Fibroblast of skin of scalp (primary cell): Measurements from ENCODE around the gene PPP1R9B.

Experiments
- DNase-seq: peaks from one replicate; pipeline ENCODE4 v3.0.0-alpha.2; 2013

PPP1R9B gene

DNA sequence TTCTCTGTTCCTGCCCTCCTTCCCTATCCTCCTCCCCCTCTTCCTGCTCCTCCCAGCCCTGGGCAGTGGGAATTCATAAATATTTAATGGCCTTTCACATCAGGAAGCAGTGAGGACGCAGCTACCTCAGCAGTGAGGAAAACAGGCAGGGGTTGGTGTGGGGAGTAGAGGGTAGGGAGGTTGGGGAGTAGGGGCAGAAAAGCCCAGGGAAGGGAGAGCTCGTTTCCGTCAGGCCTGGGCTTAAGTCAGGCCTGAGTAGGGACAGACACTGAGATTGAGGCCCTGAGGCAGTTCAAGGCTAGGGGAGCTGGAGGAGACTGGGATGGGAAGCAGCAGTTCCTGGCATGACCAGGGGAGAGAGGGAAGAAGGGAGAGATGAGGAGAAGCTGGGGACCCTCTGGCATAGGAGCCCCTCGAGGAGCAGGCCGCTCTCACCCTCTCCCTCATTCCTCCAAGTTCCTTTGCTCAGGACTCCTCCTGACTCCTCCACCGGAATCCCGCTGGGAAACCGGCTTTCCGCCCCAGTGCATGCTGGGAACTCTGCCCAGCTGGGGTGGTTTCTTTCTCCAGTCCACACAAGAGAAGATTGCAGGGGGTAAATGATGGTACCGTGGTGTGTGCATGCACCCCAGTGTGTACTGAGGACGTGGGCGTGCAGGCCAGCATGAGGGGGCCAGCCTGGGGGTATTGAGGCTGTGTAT is 26.7 kb downstream of the PPP1R9B start:
- peak; percentile 45 for DNase-seq

- no peak for DNase-seq
Observed at GRCh38 chr17:50122945-50123344, 27.5 kb downstream of the PPP1R9B start.

- DNase-seq: no peak
Observed at GRCh38 chr17:50120475-50121253, 29.8 kb downstream of the PPP1R9B start.

DNA sequence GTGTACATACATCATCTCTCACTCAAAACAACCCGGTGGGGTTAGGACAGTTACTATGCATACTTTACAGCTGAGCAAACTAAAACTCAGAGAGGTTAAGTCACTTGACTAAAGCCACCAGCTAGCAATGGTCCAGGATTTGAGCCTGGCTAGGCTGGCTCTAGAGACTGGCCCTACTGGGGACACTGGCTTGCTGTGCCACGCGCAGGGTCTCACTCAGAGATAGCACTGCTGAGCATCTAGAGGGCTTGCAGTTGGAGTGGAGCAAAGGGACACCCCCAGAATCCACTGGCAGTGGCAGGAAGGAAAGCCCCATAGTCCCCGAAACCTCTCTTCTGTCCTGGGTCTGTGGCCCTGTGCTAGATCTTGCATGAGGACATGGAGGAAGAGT is 31.7 kb downstream of the PPP1R9B start:
- no peak for DNase-seq

DNA sequence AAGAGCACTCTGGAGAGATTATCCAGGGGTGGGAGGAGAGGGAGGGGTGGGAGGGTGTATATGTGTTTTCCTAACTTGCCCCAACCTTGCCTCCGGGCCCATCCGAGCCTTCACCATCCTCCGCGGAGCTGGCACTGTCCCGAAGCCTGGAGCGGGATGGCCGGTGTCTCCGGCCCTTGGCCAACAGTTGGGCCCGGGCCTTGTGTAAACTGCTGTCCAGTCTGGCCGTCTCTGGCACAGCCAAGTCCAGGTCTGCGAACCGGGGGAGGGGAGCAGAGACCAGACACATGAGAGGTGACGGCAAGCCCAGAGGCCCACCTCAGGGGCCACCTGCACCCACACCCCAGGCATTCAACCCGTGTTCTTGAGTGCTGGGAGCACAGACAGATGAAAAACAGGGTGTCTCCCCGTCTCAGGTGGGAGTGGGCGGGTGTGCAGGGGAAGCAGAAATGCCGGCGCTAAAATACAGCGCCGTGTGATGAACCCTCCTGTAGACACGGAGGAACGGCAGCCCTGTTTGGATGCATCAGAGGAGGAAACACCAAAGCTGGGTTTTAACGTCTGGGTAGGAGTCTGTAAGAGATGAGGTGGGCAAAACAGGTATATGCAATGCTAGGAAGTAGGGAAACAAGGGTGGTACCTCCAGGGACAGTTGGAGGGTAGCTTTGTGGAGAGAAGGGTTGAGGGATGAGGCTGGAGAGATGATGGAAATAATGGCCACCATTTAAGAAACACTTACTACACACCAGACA is 32.2 kb downstream of the PPP1R9B start:
- no peak for DNase-seq

- no peak for DNase-seq
Observed at GRCh38 chr17:50117202-50118051, 33.0 kb downstream of the PPP1R9B start.

DNA sequence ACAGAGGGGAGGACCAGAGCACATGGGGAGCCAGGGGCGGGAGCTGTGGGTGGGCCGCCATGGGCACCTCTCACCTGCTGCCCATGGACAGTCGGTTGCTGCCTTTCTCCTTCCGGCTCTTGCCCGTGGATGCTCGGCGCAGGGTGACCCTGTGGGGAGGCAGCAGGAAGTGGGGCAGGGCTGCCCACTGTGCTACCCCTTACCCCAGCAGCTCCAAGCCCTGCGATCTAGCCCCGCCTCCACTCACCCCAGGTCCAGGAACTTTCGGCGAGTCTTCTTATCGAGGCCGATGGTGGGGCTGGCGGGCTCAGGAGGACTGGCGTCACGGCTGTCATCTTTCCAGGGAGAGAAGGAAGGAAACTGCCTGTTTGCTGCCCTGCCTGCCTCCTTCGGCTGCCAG is 34.7 kb downstream of the PPP1R9B start:
- no peak for DNase-seq

GRCh38 chr17:50114849-50115357 is 35.6 kb downstream of the PPP1R9B start:
- peak; percentile 70 for DNase-seq

- DNase-seq: no peak
Observed at GRCh38 chr17:50114401-50114800, 36.1 kb downstream of the PPP1R9B start.

DNA sequence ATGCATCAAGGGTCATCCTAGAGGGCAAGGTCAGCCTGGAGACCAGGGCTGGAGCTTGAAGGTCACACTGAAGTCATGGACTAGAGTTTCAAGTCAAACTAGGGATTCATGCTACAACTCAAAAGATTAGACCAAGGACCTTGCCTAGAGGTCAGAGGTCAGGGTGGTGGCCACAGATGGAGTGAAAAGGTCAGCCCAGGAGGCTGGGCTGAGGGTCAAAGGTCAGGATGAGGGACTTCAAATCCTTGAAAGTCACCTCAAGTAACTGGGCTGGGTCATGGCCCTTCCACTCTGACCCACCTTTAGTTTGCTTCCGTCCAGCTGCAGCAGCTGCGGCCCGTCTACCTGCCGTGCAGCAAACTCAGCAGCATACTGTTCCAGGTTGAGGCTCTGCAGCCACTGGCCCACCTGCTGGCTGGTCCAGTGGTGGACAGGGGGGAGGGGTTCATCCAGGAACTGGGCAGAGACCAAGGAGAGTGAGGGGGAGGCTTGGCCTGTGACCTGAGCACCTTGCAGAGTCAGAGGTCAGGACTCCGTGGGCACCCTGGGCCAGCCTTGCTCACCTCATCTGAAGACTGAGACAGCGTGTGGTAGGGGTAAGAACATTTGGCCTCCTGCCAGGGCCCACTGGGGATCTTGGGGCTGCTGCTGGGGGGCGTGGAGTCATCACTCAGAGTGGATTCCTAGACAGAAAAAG is 36.7 kb downstream of the PPP1R9B start:
- no peak for DNase-seq

DNA sequence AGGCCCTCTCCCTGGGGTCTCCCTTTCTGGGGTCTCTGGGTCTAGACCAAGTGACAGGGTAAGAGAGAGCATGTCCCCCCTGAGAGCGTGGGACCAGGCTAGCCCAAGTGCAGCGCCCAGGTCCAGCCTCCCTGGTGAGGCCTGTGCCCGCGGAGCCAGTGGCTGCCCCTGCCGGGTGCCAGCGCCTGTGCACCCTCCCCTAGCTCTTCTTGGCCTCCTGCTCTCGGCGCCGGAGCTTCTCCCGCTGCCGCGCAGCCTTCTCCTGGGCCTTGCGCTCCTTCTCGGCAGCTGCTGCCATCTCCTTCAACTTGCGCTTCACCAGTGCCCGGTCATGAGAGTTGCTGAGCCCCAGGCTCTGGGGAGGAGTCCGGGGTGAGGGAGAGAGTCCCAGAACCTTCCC is 37.8 kb downstream of the PPP1R9B start:
- DNase-seq: no peak

- DNase-seq: peak; percentile 35
Observed at GRCh38 chr17:50111673-50112655, 38.5 kb downstream of the PPP1R9B start.

GRCh38 chr17:50110591-50111349 is 39.7 kb downstream of the PPP1R9B start:
- DNase-seq: no peak

DNA sequence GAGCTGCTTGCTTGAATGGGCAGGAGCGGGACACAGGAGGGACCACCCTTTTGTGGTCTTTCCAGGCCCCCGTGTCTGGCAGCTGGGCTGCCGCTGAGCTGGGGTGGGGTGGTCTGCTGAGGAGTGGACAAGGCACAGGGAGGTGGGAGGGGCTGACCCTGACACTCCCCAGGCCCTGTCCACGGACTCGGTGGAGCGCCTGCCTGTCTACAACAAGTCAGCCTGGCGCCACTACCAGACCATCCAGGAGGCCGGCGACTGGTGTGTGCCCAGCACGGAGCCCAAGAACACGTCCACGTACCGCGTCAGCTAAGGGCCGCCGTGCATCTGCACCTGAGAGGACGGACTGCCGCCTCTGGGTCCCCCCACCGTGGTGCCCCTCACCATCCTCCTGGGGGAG is 40.7 kb downstream of the PPP1R9B start:
- no peak for DNase-seq

GRCh38 chr17:50109207-50109606 is 41.3 kb downstream of the PPP1R9B start:
- DNase-seq: no peak

GRCh38 chr17:50108556-50108955 is 41.9 kb downstream of the PPP1R9B start:
- no peak for DNase-seq

- DNase-seq: peak; percentile 33
Observed at GRCh38 chr17:50107790-50108414, 42.6 kb downstream of the PPP1R9B start.

- DNase-seq: no peak
Observed at GRCh38 chr17:50106393-50107131, 43.9 kb downstream of the PPP1R9B start.
